Right lobe of liver (tissue), 6 donors: ENCODE measurements around the gene TSPYL2. TPM values are rescaled to one million over a fixed set of nuclear protein-coding genes. Genes with fewer than 3 reads are reported as not detected.
A peak's percentile ranks its signal among the peaks of the same experiment; 100 is the strongest.

Experiments
- ATAC-seq, 4 donors: fragments of 200-7000 bp; cut with Tn5 transposase; one replicate each; pipeline ENCODE4 v1.9.1; 2020; ENCODE audit warnings: mild to moderate bottlenecking in 4 of 4, moderate library complexity in 4 of 4
- DNase-seq, 3 donors: peaks; one replicate each; pipeline ENCODE4 v3.0.0-alpha.2; 2020
- H3K27ac ChIP-seq, 3 donors: fragments of 200-600 bp; one replicate each; pipeline ENCODE4 v1.8.0; 2022
- H3K27me3 ChIP-seq, 2 donors: fragments of 200-600 bp; one replicate each; pipeline ENCODE4 v1.8.0; 2022
- H3K36me3 ChIP-seq, 4 donors: fragments of 200-600 bp; sonication (generic) in 1 of 4; one replicate each; pipeline versions ENCODE4 v1.5.1 to v1.8.0; 2017 to 2022; ENCODE audit warnings: control low read depth in 1 of 4
- H3K4me1 ChIP-seq, 4 donors: fragments of 200-600 bp; sonication (generic) in 1 of 4; one replicate each; pipeline versions ENCODE4 v1.5.1 to v1.8.0; 2017 to 2022; ENCODE audit warnings: control low read depth in 1 of 4
- H3K4me3 ChIP-seq, 3 donors: fragments of 200-600 bp; one replicate each; pipeline ENCODE4 v1.8.0; 2022
- H3K9me3 ChIP-seq, 4 donors: fragments of 200-600 bp; sonication (generic) in 1 of 4; one replicate each; pipeline versions ENCODE4 v1.5.1 to v1.8.0; 2017 to 2022; ENCODE audit warnings: control low read depth in 1 of 4
- CTCF ChIP-seq, 4 donors: fragments of 200-600 bp in 3 of 4; fragments of 450-650 bp in 1 of 4; IDR thresholded peaks; one replicate each; pipeline versions ENCODE4 v1.5.1 to v1.8.0; 2016 to 2022; ENCODE audit warnings: antibody characterized with exemption in 4 of 4, mild to moderate bottlenecking in 2 of 4
- POLR2A ChIP-seq: fragments of 450-650 bp; IDR thresholded peaks from one replicate; pipeline ENCODE4 v1.6.1; 2017; ENCODE audit warnings: antibody characterized with exemption, mild to moderate bottlenecking
- WGBS: methylation state at CpG from one replicate; pipeline ENCODE4 v1.1.6; 2018; ENCODE audit warnings: low coverage, low lambda C conversion rate; ENCODE audit not compliant: insufficient coverage; ENCODE audit errors: missing lambda C conversion rate; 5-methylcytosine and 5-hydroxymethylcytosine counted together
- intact Hi-C, 2 donors: fragments of 100-400 bp; cut with DNase I; formaldehyde crosslinking; loops; one replicate each; pipeline versions ENCODE4 v1.11.2 to v1.14.1; 2022
- total RNA-seq, 6 experiments: library from RNA; depleted of rRNA in 2 of 6; stranded (reverse); fragments of >200 nt in 2 of 6; fragmentation: NEBNext Ultra II Directional in 3 of 6; extraction: Animal tissue kit (Norgen Biotek cat#: 25700) in 3 of 6; gene quantifications; one replicate each; pipeline versions ENCODE4 v1.1.0 to v1.2.4, GENCODE V29; 2016 to 2023
- donor health status: DM: no; HTN: yes; CAD: no.
- donor health status: DM: no; HTN: no; CAD: no.
- donor health status: DM: no; HTN: no; CAD: no.
- donor health status: DM: no; HTN: yes; CAD: no.
- donor health status: DM: no; HTN: yes; CAD: no.

TSPYL2 gene
- total RNA-seq, 6 experiments from 2014 or later = 2.8 to 8.8 (median 4.9) TPM

- Histone ChIP-seq H3K4me1 (no peaks in the 10 kb centered on the region), H3K27me3 (no peaks in the 10 kb centered on the region), H3K4me3 (no peak overlapping the region), H3K9me3 (no peaks in the 10 kb centered on the region), H3K27ac (no peak overlapping the region), H3K36me3 (no peaks in the 10 kb centered on the region)
- no peak for DNase-seq
- TF ChIP-seq POLR2A (no peak), CTCF (IDR thresholded peaks at IDR 0.05) (no peak)
- intact Hi-C loops = no loop called here
- no peak for ATAC-seq
- WGBS = 93% methylated on average over 13 of the region's 21 CpGs
These were observed 5.5 kb upstream of the TSPYL2 start for GRCh38 chrX:53076671-53077070.

GRCh38 chrX:53077207-53078197 lies 4.7 kb upstream of the TSPYL2 start:
- no peak for ATAC-seq
- intact Hi-C loops = no loop called here
- TF ChIP-seq POLR2A (no peak), CTCF (IDR thresholded peaks at IDR 0.05) (no peak)
- no peaks in the 10 kb centered on the region for H3K4me1 ChIP-seq
- no peak overlapping the region for H3K27ac ChIP-seq
- no peaks in the 10 kb centered on the region for H3K36me3 ChIP-seq
- WGBS = 100% methylated on average over 3 of the region's 27 CpGs
- no peak for DNase-seq
- no peaks in the 10 kb centered on the region for H3K27me3 ChIP-seq
- H3K9me3 ChIP-seq = no peaks in the 10 kb centered on the region
- H3K4me3 ChIP-seq = no peak overlapping the region

DNA sequence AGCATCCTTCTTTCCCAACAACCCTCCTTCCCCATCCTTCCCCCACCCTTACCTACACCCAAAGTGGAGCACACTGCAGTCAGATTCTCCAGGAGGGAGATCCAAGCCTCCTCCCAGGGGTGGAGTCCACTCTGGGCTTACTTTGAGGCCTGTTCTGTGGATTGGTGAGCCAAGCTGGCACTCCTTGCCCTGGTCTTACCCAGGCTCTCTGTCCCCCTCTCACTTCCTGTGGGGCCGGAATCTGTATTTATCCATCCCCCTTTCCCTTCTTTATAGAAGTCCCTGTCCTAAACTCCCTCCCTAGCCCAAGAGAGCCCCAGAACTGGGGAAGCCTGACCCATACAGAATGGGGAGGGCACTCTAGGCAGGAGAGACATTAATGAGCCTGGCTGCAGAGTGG lies 3.2 kb upstream of the TSPYL2 start:
- Histone ChIP-seq H3K4me1 (peaks cover 0 to 3% (median 0%) of the 10 kb centered on the region in 4 donors), H3K36me3 (no peaks in the 10 kb centered on the region), H3K4me3 (no peak overlapping the region), H3K9me3 (no peaks in the 10 kb centered on the region), H3K27ac (no peak overlapping the region), H3K27me3 (no peaks in the 10 kb centered on the region)
- whole genome bisulfite sequencing = 86% methylated on average over 1 of the region's 1 CpG
- TF ChIP-seq POLR2A = no peak
- no peak for TF ChIP-seq CTCF (IDR thresholded peaks at IDR 0.05)
- DNase-seq (no peak), ATAC-seq (no peak)
- intact Hi-C loops = no loop called here

- Histone ChIP-seq H3K9me3 (no peaks in the 10 kb centered on the region), H3K36me3 (no peaks in the 10 kb centered on the region), H3K27ac (peak overlapping the region in 2 of 3 donors; percentile 37 to 44), H3K27me3 (no peaks in the 10 kb centered on the region), H3K4me1 (peaks cover 0 to 3% (median 0%) of the 10 kb centered on the region in 4 donors), H3K4me3 (no peak overlapping the region)
- intact Hi-C loops = no loop called here
- 30% methylated on average over 15 of the region's 17 CpGs for WGBS
- no peak for TF ChIP-seq POLR2A
- no peak for TF ChIP-seq CTCF (IDR thresholded peaks at IDR 0.05)
- no peak for ATAC-seq
- DNase-seq = no peak
These were observed 1.3 kb upstream of the TSPYL2 start for GRCh38 chrX:53080628-53081580.
